SK-N-SH (cell line): ENCODE results near the gene SAPCD2. TPM values are rescaled to one million over a fixed set of nuclear protein-coding genes. Genes with fewer than 3 reads are reported as not detected.
A peak's percentile ranks its signal among the peaks of the same experiment; 100 is the strongest.

Experiments used
- CTCF ChIA-PET: fragments of 300-600, 350-600 bp; formaldehyde crosslinking; extraction: SDS; loops from one replicate; lab custom pipeline; 2021; lab: Yijun Ruan, JAX
- POLR2A ChIA-PET: fragments of 350-600 bp; sonication (Branson Sonifier 250); formaldehyde crosslinking; extraction: SDS; loops from one replicate; lab custom pipeline; 2020; ENCODE audit warnings: antibody characterized with exemption, inconsistent platforms; lab: Yijun Ruan, JAX
- DNase-seq: peaks from one replicate; pipeline ENCODE4 v3.0.0; 2012
- H2AFZ ChIP-seq: fragments of 200-600 bp; sonication (generic); 2 replicates; pipeline ENCODE4 v1.8.1; 2016; ENCODE audit warnings: antibody characterized with exemption, mild to moderate bottlenecking, low read depth
- H3F3A ChIP-seq: fragments of 200-600 bp; sonication (generic); replicated peaks from 2 replicates; pipeline ENCODE3; 2016; ENCODE audit warnings: antibody characterized with exemption, mild to moderate bottlenecking; ENCODE audit not compliant: insufficient read depth
- H3K27ac ChIP-seq, 2 experiments: fragments of 200-500 bp in 1 of 2; fragments of 200-600 bp in 1 of 2; sonication (Bioruptor generic) in 1 of 2; sonication (generic), shearing (Covaris generic) in 1 of 2; 2 replicates each; pipeline versions ENCODE4 v1.5.1 to v1.6.1; 2014 to 2016; ENCODE audit warnings: low read depth in 2 of 2, inconsistent platforms in 1 of 2, low read length in 1 of 2, mild to moderate bottlenecking in 1 of 2, mixed read lengths in 1 of 2
- H3K27me3 ChIP-seq: fragments of 200-600 bp; sonication (generic), shearing (Covaris generic); 2 replicates; pipeline ENCODE4 v1.6.1; 2016; ENCODE audit warnings: mixed run types; ENCODE audit not compliant: insufficient read depth
- H3K36me3 ChIP-seq, 2 experiments: fragments of 200-500 bp in 1 of 2; fragments of 200-600 bp in 1 of 2; sonication (Bioruptor generic) in 1 of 2; sonication (generic) in 1 of 2; replicated peaks in 1 of 2; 2 replicates each; pipeline versions ENCODE3 to v1.5.1; 2014 to 2016; ENCODE audit warnings: low read length in 1 of 2, mild to moderate bottlenecking in 1 of 2; ENCODE audit not compliant: insufficient read depth in 2 of 2, control insufficient read depth in 1 of 2
- H3K4me1 ChIP-seq, 2 experiments: fragments of 200-500 bp in 1 of 2; fragments of 200-600 bp in 1 of 2; sonication (Bioruptor generic) in 1 of 2; sonication (generic), shearing (Covaris generic) in 1 of 2; 2 replicates each; pipeline versions ENCODE4 v1.5.1 to v1.6.1; 2014 to 2016; ENCODE audit warnings: low read depth in 1 of 2, low read length in 1 of 2, mixed run types in 1 of 2; ENCODE audit not compliant: insufficient read depth in 2 of 2, control insufficient read depth in 1 of 2
- H3K4me2 ChIP-seq: fragments of 200-600 bp; sonication (generic), shearing (Covaris generic); 2 replicates; pipeline ENCODE4 v1.6.1; 2017; ENCODE audit warnings: mixed run types
- H3K4me3 ChIP-seq, 2 experiments: fragments of 200-500 bp in 1 of 2; fragments of 200-600 bp in 1 of 2; sonication (Bioruptor generic) in 1 of 2; sonication (generic), shearing (Covaris generic) in 1 of 2; 2 replicates each; pipeline versions ENCODE4 v1.5.1 to v1.8.1; 2014 to 2016; ENCODE audit warnings: low read depth in 2 of 2, inconsistent platforms in 1 of 2, low read length in 1 of 2, mild to moderate bottlenecking in 1 of 2, mixed read lengths in 1 of 2, moderate library complexity in 1 of 2
- H3K79me2 ChIP-seq: fragments of 200-600 bp; sonication (generic); 2 replicates; pipeline ENCODE4 v1.8.1; 2017; ENCODE audit warnings: mild to moderate bottlenecking; ENCODE audit not compliant: insufficient read depth
- H3K9ac ChIP-seq: fragments of 200-600 bp; sonication (generic); 2 replicates; pipeline ENCODE4 v1.6.1; 2017; ENCODE audit warnings: mixed run types
- H3K9me2 ChIP-seq: fragments of 200-600 bp; sonication (generic); 2 replicates; pipeline ENCODE4 v1.6.1; 2017; ENCODE audit warnings: mixed run types
- H3K9me3 ChIP-seq: fragments of 200-600 bp; sonication (generic); 2 replicates; pipeline ENCODE4 v1.6.1; 2017; ENCODE audit warnings: mixed run types, mild to moderate bottlenecking, moderate library complexity
- H4K20me1 ChIP-seq: fragments of 200-600 bp; sonication (generic); 2 replicates; pipeline ENCODE4 v1.6.1; 2017; ENCODE audit warnings: mild to moderate bottlenecking, mixed run types; ENCODE audit not compliant: insufficient read depth
- EP300 ChIP-seq, 2 experiments: IDR thresholded peaks; 2 replicates each; pipeline versions ENCODE4 v1.4.0 to v1.6.1; 2012; ENCODE audit warnings: borderline replicate concordance in 1 of 2, low read depth in 1 of 2, low read length in 1 of 2
- EZH2phosphoT487 ChIP-seq: fragments of 200-600 bp; sonication (generic); IDR thresholded peaks from 2 replicates; pipeline ENCODE4 v1.6.1; 2017; ENCODE audit warnings: low read depth, mixed run types, mild to moderate bottlenecking, antibody characterized with exemption, moderate library complexity, borderline replicate concordance
- FOXJ3 ChIP-seq: sonication (generic); formaldehyde crosslinking; IDR thresholded peaks from 2 replicates; pipeline ENCODE4 v1.5.1; 2020; ENCODE audit warnings: mild to moderate bottlenecking, missing genetic modification reagents
- GABPA ChIP-seq: IDR thresholded peaks from 2 replicates; pipeline ENCODE4 v1.4.0; 2012; ENCODE audit warnings: low read depth, mild to moderate bottlenecking
- IRF3 ChIP-seq: fragments of 150-350 bp; IDR thresholded peaks from 2 replicates; pipeline ENCODE4 v1.6.1; 2016; ENCODE audit warnings: mild to moderate bottlenecking, low read depth, low read length
- NFIC ChIP-seq: IDR thresholded peaks from 2 replicates; pipeline ENCODE4 v1.4.0; 2012; ENCODE audit warnings: borderline replicate concordance
- RFX5 ChIP-seq: IDR thresholded peaks from 2 replicates; pipeline ENCODE4 v1.6.1; 2012; ENCODE audit warnings: mild to moderate bottlenecking, improper control_type of control experiment, low read length
- YY1 ChIP-seq: IDR thresholded peaks from 2 replicates; pipeline ENCODE4 v1.4.0; 2012; ENCODE audit warnings: low read depth, mild to moderate bottlenecking
- WGBS: methylation state at CpG from one replicate; pipeline ENCODE4 v1.1.6; 2017; ENCODE audit warnings: low lambda C conversion rate; 5-methylcytosine and 5-hydroxymethylcytosine counted together
- polyA plus RNA-seq, 3 experiments: library from polyadenylated mRNA; depleted of rRNA; stranded (reverse); fragments of >200 nt; gene quantifications; 2 replicates each; pipeline ENCODE4 v1.2.3, GENCODE V29; 2012
- TF ChIP-seq, protein P1 (sequence below): IDR thresholded peaks from 2 replicates; pipeline ENCODE4 v1.4.0; 2012; ENCODE audit warnings: low read depth, borderline replicate concordance
- TF ChIP-seq, protein P2 (sequence below): IDR thresholded peaks from 2 replicates; pipeline ENCODE4; 2012
- TF ChIP-seq, protein P3 (sequence below): IDR thresholded peaks from 2 replicates; pipeline ENCODE4 v1.6.1; 2012; ENCODE audit warnings: mild to moderate bottlenecking, low read depth, low read length, moderate library complexity
- TF ChIP-seq, protein P4 (sequence below): IDR thresholded peaks from 2 replicates; pipeline ENCODE4 v1.4.0; 2012; ENCODE audit warnings: low read depth
- TF ChIP-seq, protein P5 (sequence below): fragments of 200-600 bp; sonication (generic); IDR thresholded peaks from 2 replicates; pipeline ENCODE4 v1.6.1; 2017; ENCODE audit warnings: antibody characterized with exemption, mild to moderate bottlenecking, moderate library complexity

The SAPCD2 gene
- polyA plus RNA-seq, 1 of the 3 experiments (the other 2 are of a cell fraction), result 6.0 TPM

DNA sequence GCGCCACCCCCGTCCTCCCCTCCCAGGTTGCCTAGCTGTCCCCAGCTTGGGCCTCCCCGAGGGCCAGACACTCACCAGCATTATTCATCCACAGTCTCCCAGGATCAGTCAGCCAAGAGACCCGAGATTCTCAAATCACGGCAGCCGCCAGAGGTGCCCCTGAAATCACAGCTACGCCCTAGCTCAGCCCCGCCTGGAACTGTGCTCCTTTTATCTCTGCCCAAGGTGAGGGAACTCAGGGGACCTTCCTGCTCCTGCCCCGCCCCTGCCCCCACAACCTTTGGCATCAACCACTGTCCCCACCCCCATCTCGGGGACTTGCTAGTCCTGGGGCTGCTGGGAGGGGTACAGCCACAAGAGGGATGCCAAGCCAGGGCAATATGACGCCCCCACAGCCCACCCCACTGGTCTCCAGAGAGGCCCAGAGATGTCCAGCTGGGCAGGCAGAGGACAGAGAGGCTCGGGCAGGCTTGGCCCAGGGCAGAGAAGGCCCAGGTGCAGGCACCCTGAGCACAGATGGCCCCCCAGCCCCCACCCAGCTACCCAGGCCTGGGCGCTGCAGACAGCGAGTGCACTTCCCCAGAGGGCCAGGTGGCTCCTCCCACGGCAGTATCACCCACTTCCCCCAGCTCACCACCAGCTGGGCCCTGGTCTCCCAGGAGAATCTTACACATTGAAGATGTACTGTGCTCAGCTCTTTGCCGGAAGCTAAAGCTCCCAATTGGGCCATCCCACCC lies 38.3 kb downstream of the SAPCD2 start, which contains the start of gene FUT7:
Gene FUT7, minus strand, starts transcription at position 185 of the 737 bp plus-strand sequence. Its CDS starts 97 bp downstream, at position 88.
- Histone ChIP-seq H3K9me3 (no peaks in the 10 kb centered on the region), H3K27me3 (no peaks in the 10 kb centered on the region), H3K9me2 (no peaks in the 10 kb centered on the region), H3K36me3 (no peaks in the 10 kb centered on the region), H3K4me1 (peaks cover 5 to 39% of the 10 kb centered on the region in 2 experiments; a peak in 1 of 4 replicates), H3K4me3 (no peak within 1 kb of the TSS), H3K27ac (peak within 1 kb of the TSS in 1 of 2 experiments; percentile 36; a peak in 1 of 4 replicates), H3K79me2 (0 out of 2 replicates have a peak, but pooled peaks cover 2% of the 10 kb centered on the region), H4K20me1 (no peaks in the 10 kb centered on the region), H2AFZ (no peak within 1 kb of the TSS), H3K4me2 (no peak within 1 kb of the TSS), H3F3A (peaks cover 4% of the 10 kb centered on the region), H3K9ac (no peak within 1 kb of the TSS)
- ChIA-PET POLR2A (interaction anchor here (1.3 kb wide), 1 partner anchor 36 kb away, joined by 3 read pairs; no protein-coding TSS in a partner anchor), CTCF (interaction anchor here (1.1 to 15.1 kb wide), 8 partner anchors 11 to 274 kb away, joined by 3 to 350 read pairs (median 36); partner anchors contain the start of genes C8G, CLIC3, FBXW5 and LCN12)
- 77% methylated on average over 11 of the region's 16 CpGs for WGBS
- TF ChIP-seq, protein P1, sequence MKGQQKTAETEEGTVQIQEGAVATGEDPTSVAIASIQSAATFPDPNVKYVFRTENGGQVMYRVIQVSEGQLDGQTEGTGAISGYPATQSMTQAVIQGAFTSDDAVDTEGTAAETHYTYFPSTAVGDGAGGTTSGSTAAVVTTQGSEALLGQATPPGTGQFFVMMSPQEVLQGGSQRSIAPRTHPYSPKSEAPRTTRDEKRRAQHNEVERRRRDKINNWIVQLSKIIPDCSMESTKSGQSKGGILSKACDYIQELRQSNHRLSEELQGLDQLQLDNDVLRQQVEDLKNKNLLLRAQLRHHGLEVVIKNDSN, result no peak
- TF ChIP-seq FOXJ3 (no peak), EZH2phosphoT487 (no peak), IRF3 (no peak)
- TF ChIP-seq, protein P2, sequence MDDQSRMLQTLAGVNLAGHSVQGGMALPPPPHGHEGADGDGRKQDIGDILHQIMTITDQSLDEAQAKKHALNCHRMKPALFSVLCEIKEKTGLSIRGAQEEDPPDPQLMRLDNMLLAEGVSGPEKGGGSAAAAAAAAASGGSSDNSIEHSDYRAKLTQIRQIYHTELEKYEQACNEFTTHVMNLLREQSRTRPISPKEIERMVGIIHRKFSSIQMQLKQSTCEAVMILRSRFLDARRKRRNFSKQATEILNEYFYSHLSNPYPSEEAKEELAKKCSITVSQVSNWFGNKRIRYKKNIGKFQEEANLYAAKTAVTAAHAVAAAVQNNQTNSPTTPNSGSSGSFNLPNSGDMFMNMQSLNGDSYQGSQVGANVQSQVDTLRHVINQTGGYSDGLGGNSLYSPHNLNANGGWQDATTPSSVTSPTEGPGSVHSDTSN, result no peak
- no peak for DNase-seq

- Histone ChIP-seq H3K4me2 (no peak overlapping the region), H3K9me3 (no peaks in the 10 kb centered on the region), H3K27me3 (no peaks in the 10 kb centered on the region), H3K27ac (no peak overlapping the region), H2AFZ (no peak overlapping the region), H3K4me3 (no peak overlapping the region), H4K20me1 (no peaks in the 10 kb centered on the region), H3K36me3 (no peaks in the 10 kb centered on the region), H3K4me1 (peaks cover 5 to 51% of the 10 kb centered on the region in 2 experiments; a peak in 1 of 4 replicates), H3F3A (peaks cover 4% of the 10 kb centered on the region), H3K79me2 (0 out of 2 replicates have a peak, but pooled peaks cover 3% of the 10 kb centered on the region), H3K9me2 (no peaks in the 10 kb centered on the region), H3K9ac (no peak overlapping the region)
- CTCF ChIA-PET, result interaction anchor here (0.6 to 15.1 kb wide), 12 partner anchors 8 to 263 kb away, joined by 3 to 350 read pairs (median 16); partner anchors contain the start of genes C8G, CLIC3, FBXW5 and LCN12
- DNase-seq, result no peak
- WGBS, result 93% methylated on average over 36 of the region's 65 CpGs
- POLR2A ChIA-PET, result no interaction called here
- TF ChIP-seq RFX5, result no peak
- TF ChIP-seq, protein P3, sequence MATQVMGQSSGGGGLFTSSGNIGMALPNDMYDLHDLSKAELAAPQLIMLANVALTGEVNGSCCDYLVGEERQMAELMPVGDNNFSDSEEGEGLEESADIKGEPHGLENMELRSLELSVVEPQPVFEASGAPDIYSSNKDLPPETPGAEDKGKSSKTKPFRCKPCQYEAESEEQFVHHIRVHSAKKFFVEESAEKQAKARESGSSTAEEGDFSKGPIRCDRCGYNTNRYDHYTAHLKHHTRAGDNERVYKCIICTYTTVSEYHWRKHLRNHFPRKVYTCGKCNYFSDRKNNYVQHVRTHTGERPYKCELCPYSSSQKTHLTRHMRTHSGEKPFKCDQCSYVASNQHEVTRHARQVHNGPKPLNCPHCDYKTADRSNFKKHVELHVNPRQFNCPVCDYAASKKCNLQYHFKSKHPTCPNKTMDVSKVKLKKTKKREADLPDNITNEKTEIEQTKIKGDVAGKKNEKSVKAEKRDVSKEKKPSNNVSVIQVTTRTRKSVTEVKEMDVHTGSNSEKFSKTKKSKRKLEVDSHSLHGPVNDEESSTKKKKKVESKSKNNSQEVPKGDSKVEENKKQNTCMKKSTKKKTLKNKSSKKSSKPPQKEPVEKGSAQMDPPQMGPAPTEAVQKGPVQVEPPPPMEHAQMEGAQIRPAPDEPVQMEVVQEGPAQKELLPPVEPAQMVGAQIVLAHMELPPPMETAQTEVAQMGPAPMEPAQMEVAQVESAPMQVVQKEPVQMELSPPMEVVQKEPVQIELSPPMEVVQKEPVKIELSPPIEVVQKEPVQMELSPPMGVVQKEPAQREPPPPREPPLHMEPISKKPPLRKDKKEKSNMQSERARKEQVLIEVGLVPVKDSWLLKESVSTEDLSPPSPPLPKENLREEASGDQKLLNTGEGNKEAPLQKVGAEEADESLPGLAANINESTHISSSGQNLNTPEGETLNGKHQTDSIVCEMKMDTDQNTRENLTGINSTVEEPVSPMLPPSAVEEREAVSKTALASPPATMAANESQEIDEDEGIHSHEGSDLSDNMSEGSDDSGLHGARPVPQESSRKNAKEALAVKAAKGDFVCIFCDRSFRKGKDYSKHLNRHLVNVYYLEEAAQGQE, result no peak
- no peak for TF ChIP-seq EP300 (IDR thresholded peaks at IDR 0.05; ENCODE audit: borderline replicate concordance in 1 of 2, low read depth in 1 of 2, low read length in 1 of 2)
- TF ChIP-seq YY1, result no peak
- TF ChIP-seq, protein P4, sequence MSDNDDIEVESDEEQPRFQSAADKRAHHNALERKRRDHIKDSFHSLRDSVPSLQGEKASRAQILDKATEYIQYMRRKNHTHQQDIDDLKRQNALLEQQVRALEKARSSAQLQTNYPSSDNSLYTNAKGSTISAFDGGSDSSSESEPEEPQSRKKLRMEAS, result no peak
- TF ChIP-seq, protein P5, sequence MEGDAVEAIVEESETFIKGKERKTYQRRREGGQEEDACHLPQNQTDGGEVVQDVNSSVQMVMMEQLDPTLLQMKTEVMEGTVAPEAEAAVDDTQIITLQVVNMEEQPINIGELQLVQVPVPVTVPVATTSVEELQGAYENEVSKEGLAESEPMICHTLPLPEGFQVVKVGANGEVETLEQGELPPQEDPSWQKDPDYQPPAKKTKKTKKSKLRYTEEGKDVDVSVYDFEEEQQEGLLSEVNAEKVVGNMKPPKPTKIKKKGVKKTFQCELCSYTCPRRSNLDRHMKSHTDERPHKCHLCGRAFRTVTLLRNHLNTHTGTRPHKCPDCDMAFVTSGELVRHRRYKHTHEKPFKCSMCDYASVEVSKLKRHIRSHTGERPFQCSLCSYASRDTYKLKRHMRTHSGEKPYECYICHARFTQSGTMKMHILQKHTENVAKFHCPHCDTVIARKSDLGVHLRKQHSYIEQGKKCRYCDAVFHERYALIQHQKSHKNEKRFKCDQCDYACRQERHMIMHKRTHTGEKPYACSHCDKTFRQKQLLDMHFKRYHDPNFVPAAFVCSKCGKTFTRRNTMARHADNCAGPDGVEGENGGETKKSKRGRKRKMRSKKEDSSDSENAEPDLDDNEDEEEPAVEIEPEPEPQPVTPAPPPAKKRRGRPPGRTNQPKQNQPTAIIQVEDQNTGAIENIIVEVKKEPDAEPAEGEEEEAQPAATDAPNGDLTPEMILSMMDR, result no peak
- no peak for TF ChIP-seq GABPA
- TF ChIP-seq NFIC, result no peak
These were observed 39.5 kb downstream of the SAPCD2 start for GRCh38 chr9:137030538-137031527.
